Right atrium auricular region (tissue), 2 donors: ENCODE data around the gene UBXN11. TPM values are rescaled to one million over a fixed set of nuclear protein-coding genes. Genes with fewer than 3 reads are reported as not detected.
"Not testable (repeated sequence)": the region's sequence is repeated elsewhere in the genome, so short reads cannot be mapped to it uniquely, and the experiment has no call there.

ENCODE experiments used
- DNase-seq: peaks from one replicate; pipeline ENCODE4 v3.0.0-alpha.2; 2019; ENCODE audit warnings: low spot score
- H3K27ac ChIP-seq, 2 donors: fragments of 200-600 bp; sonication (generic); 1 replicate in 1 of 2; 2 replicates in 1 of 2; pipeline ENCODE4 v1.5.1; 2016 to 2019
- H3K27me3 ChIP-seq, 2 donors: fragments of 200-600 bp; sonication (generic); one replicate each; pipeline versions ENCODE4 v1.5.1 to v1.6.0; 2017 to 2019
- H3K36me3 ChIP-seq: fragments of 200-600 bp; sonication (generic); one replicate; pipeline ENCODE4 v1.5.1; 2016
- H3K4me1 ChIP-seq, 2 donors: fragments of 200-600 bp; sonication (generic); one replicate each; pipeline versions ENCODE4 v1.5.1 to v1.6.0; 2017 to 2019
- H3K4me3 ChIP-seq, 2 donors: fragments of 200-600 bp; sonication (generic); 1 replicate in 1 of 2; 2 replicates in 1 of 2; pipeline ENCODE4 v1.5.1; 2017 to 2019; ENCODE audit warnings: mild to moderate bottlenecking in 1 of 2, moderate library complexity in 1 of 2
- H3K9me3 ChIP-seq, 2 donors: fragments of 200-600 bp; sonication (generic); one replicate each; pipeline ENCODE4 v1.5.1; 2019
- CTCF ChIP-seq, 2 donors: fragments of 200-600 bp; sonication (generic); IDR thresholded peaks; one replicate each; pipeline ENCODE4 v1.5.1; 2019; ENCODE audit warnings: antibody characterized with exemption in 2 of 2
- total RNA-seq, 2 donors: library from RNA; depleted of rRNA; stranded (reverse); fragments of >200 nt; gene quantifications; one replicate each; pipeline ENCODE4 v1.1.0, GENCODE V29; 2016

Gene UBXN11
- total RNA-seq, 2 donors from 2014 or later = 4.5 to 7.4 TPM

- no peak overlapping the region for H3K4me3 ChIP-seq
- H3K27me3 ChIP-seq = no peaks in the 10 kb centered on the region
- H3K27ac ChIP-seq = no peak overlapping the region
- TF ChIP-seq CTCF (IDR thresholded peaks at IDR 0.05) = no peak
- H3K36me3 ChIP-seq = no peaks in the 10 kb centered on the region
- DNase-seq = no peak
- no peaks in the 10 kb centered on the region for H3K4me1 ChIP-seq
- no peaks in the 10 kb centered on the region for H3K9me3 ChIP-seq
These were observed 23.8 kb upstream of the UBXN11 start for GRCh38 chr1:26330276-26330675.

DNA sequence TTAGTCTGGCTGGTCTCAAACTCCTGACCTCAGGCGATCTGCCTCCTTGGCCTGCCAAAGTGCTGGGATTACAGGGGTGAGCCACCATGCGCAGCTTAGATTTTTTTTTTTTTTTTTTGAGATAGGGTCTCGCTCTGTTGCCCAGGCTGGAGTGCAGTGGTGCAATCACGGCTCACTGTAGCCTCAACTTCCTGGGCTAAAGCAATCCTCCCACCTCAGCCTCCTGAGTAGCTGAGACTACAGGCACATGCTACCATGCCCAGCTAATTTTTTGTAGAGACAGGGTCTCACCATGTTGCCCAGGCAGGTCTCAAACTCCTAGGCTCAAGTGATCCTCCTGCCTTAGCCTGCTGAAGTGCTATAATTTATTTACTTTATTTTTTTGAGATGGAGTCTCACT is 22.9 kb upstream of the UBXN11 start:
- H3K36me3 ChIP-seq, H3K4me3 ChIP-seq, DNase-seq, H3K4me1 ChIP-seq, H3K27me3 ChIP-seq, H3K9me3 ChIP-seq, H3K27ac ChIP-seq: not testable (repeated sequence)

DNA sequence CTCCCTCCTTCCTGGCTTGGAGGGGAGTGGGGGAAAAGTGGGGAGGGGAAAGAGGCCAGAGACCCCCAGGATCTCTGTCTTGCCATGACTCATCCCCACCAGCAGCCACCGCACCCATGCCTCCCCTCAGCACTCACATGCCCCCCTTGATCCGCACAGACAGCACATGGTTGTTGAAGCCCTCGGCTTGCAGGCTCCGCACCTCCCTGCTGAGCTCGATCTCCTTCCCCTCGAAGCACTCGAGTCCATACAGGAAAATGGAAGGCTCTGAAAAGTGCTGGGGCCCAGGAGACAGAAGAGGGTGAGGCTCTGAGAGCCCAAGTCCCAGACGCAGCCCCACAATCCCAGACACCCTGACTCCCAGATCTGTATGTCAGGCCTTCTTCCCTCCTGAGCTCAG is 22.2 kb upstream of the UBXN11 start:
- no peak overlapping the region for H3K27ac ChIP-seq
- no peak overlapping the region for H3K4me3 ChIP-seq
- no peaks in the 10 kb centered on the region for H3K36me3 ChIP-seq
- H3K9me3 ChIP-seq = no peaks in the 10 kb centered on the region
- no peaks in the 10 kb centered on the region for H3K27me3 ChIP-seq
- no peaks in the 10 kb centered on the region for H3K4me1 ChIP-seq
- DNase-seq = no peak
- TF ChIP-seq CTCF (IDR thresholded peaks at IDR 0.05) = no peak

DNA sequence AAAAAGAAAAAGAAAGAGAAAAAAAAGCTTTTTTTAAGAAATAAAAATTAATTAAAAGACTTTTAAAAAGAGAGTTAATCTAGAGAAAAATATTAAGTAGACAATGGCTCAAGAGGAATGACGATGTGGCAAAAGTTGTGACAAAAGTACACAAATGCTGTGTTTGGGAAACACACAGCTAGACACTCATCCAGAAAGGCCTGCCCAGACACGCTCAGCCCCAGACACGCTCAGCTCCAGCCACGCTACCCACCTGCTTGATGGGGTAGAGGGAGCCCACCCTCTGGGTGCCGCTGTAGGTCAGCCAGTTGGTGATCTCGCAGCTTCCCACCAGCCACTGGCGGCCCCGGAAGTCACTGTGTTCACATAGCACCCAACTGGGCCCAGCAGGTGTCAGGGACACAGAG is 21.5 kb upstream of the UBXN11 start:
- TF ChIP-seq CTCF (IDR thresholded peaks at IDR 0.05) = no peak
- Histone ChIP-seq H3K4me1 (no peaks in the 10 kb centered on the region), H3K27ac (no peak overlapping the region), H3K9me3 (no peaks in the 10 kb centered on the region), H3K27me3 (no peaks in the 10 kb centered on the region), H3K36me3 (no peaks in the 10 kb centered on the region), H3K4me3 (no peak overlapping the region)
- DNase-seq = no peak

DNA sequence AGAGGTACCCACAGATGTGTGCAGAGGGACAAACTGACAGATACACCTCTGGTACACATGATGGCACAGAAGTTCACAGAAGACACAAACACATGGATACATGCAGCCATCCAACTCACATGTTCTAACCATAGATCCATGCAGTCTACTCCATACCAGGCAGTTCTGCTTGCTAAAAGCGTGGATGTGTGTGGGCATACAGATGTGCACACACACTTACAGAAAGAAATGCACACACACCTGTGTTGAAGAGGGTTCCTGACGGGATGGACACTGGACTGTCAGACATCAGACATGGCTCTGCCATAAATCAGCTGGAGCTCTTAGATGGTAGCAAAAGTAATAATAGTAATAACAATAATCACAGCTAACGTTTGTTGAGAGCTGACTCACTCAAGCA is 18.1 kb upstream of the UBXN11 start:
- no peak for DNase-seq
- H3K9me3 ChIP-seq = no peaks in the 10 kb centered on the region
- no peak overlapping the region for H3K4me3 ChIP-seq
- H3K27me3 ChIP-seq = no peaks in the 10 kb centered on the region
- peaks cover 0 to 5% of the 10 kb centered on the region in 2 donors for H3K4me1 ChIP-seq
- H3K36me3 ChIP-seq = no peaks in the 10 kb centered on the region
- no peak overlapping the region for H3K27ac ChIP-seq
- no peak for TF ChIP-seq CTCF (IDR thresholded peaks at IDR 0.05)

GRCh38 chr1:26323382-26323781 is 16.9 kb upstream of the UBXN11 start:
- H3K4me3 ChIP-seq = no peak overlapping the region
- DNase-seq = no peak
- H3K27me3 ChIP-seq = no peaks in the 10 kb centered on the region
- no peaks in the 10 kb centered on the region for H3K36me3 ChIP-seq
- no peaks in the 10 kb centered on the region for H3K9me3 ChIP-seq
- H3K27ac ChIP-seq = no peak overlapping the region
- no peak for TF ChIP-seq CTCF (IDR thresholded peaks at IDR 0.05)
- H3K4me1 ChIP-seq = peaks cover 0 to 5% of the 10 kb centered on the region in 2 donors
